ENCODE results near the gene MC1R.
"Not testable (repeated sequence)": the region's sequence is repeated elsewhere in the genome, so short reads cannot be mapped to it uniquely, and the experiment has no call there.

The MC1R gene

DNA sequence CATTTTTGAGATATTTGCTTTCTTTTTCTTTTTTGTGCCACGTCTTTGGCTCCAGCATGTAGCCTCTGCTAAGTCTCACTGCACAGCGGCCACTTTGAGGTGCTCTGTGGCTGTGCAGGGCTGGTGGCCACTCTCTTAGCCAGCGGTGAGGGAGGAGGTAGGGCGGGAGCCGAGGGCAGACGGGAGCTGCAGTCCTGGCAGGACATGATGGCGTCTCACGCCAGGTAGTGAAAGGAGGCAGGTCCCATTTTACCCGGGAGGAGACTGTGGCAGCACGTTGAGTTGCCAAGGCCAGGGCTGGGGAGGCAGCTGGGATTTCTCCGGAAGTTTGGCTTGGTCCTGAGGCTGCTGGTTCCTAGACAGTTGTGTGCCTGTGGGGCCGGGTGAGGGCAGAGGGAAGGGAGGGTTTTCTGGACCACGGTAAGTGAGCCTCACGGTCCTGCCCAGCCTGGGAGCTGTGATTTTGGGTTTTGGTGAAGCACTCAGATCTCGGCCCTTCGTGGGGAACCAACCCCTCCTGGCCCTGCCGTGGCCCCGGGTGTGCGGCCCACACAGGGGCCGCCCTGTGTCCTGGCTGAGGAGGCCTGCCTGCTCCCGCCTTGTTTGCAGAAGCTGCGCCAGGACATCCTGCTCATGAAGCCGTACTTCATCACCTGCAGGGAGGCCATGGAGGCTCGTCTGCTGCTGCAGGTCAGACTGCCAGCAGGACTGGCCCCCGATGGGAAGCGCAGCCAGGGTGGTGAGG lies 44.3 kb downstream of the MC1R start:
- no peak for DNase-seq (ENCODE audit: low read depth)
- TF ChIP-seq, protein P1, sequence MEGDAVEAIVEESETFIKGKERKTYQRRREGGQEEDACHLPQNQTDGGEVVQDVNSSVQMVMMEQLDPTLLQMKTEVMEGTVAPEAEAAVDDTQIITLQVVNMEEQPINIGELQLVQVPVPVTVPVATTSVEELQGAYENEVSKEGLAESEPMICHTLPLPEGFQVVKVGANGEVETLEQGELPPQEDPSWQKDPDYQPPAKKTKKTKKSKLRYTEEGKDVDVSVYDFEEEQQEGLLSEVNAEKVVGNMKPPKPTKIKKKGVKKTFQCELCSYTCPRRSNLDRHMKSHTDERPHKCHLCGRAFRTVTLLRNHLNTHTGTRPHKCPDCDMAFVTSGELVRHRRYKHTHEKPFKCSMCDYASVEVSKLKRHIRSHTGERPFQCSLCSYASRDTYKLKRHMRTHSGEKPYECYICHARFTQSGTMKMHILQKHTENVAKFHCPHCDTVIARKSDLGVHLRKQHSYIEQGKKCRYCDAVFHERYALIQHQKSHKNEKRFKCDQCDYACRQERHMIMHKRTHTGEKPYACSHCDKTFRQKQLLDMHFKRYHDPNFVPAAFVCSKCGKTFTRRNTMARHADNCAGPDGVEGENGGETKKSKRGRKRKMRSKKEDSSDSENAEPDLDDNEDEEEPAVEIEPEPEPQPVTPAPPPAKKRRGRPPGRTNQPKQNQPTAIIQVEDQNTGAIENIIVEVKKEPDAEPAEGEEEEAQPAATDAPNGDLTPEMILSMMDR (IDR thresholded peaks at IDR 0.05; ENCODE audit: insufficient read depth, low read depth, low read length, missing control alignments): no peak
- H3K4me3 ChIP-seq (ENCODE audit: low read depth, low read length): no peak overlapping the region

DNA sequence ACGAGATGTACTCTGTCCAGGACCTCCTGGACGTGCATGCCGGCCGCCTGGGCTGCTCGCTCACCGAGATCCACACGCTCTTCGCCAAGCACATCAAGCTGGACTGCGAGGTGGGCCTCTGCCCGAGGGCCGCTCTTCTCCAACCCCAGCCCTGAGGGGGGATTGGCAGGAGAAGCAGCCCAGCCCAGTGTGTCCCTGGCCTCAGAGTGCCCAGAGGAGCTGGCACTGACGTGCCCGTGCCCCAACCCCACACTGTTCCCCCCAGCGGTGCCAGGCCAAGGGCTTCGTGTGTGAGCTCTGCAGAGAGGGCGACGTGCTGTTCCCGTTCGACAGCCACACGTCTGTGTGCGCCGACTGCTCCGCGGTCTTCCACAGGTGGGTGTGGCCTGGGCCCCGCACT lies 45.5 kb downstream of the MC1R start:
- TF ChIP-seq, protein P1 (IDR thresholded peaks at IDR 0.05; ENCODE audit: insufficient read depth, low read depth, low read length, missing control alignments): no peak
- no peak overlapping the region for H3K4me3 ChIP-seq (ENCODE audit: low read depth, low read length)
- no peak for DNase-seq (ENCODE audit: low read depth)

DNA sequence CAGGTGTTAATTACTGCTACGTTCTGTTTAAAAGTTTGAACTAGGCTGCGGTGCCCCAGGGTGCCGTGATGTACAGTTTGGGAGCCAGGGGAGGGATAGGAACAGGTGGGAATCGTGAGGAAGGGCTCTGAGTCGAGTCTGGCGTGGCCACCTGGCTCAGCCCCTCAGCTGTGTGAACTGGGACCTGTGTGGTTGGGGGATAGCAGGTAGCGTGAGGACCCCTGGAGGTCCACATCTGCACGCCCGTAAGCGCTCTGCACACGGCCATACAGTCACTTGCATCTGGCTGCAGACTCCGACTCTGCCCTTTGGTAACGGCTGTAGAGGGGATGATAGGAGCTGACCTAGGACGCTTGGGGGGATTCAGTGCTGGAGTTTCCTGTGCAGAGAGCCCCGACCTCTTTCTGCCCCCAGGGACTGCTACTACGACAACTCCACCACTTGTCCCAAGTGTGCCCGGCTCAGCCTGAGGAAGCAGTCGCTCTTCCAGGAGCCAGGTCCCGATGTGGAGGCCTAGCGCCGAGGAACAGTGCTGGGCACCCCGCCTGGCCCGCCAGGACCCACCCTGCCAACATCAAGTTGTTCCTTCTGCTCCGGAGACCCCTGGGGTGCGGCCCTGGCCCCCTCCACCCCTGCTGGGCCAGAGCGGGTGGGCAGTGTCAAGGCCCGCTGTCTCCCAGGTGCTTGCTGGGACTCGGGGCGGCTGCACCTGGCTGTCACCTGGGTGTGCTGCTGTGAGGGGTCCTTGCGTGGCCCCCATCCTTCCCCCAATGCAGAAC lies 47.0 kb downstream of the MC1R start:
- DNase-seq (ENCODE audit: low read depth): no peak
- TF ChIP-seq, protein P1 (IDR thresholded peaks at IDR 0.05; ENCODE audit: insufficient read depth, low read depth, low read length, missing control alignments): no peak
- H3K4me3 ChIP-seq (ENCODE audit: low read depth, low read length): no peak overlapping the region

DNA sequence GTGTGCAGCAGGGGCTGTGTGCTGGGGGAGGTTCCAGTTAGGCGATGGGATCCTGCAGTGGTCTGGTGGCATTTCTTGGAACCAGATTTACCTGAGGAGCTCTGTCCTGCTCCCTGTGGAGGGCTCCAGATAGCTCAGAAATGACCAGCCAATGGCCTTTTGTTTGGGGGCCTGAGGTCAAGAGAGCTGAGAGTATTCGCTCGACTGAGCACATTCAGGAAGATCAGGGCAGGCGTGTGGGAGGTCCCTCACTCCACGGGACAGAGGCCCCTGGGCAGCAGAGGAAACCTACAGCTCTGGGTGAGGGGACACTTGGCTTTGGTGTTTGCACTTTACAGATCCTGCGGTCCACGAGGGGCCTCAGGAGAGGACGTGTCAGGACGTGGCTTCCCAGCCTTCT lies 48.1 kb downstream of the MC1R start:
- TF ChIP-seq, protein P1 (IDR thresholded peaks at IDR 0.05; ENCODE audit: insufficient read depth, low read depth, low read length, missing control alignments): no peak
- no peak overlapping the region for H3K4me3 ChIP-seq (ENCODE audit: low read depth, low read length)

DNA sequence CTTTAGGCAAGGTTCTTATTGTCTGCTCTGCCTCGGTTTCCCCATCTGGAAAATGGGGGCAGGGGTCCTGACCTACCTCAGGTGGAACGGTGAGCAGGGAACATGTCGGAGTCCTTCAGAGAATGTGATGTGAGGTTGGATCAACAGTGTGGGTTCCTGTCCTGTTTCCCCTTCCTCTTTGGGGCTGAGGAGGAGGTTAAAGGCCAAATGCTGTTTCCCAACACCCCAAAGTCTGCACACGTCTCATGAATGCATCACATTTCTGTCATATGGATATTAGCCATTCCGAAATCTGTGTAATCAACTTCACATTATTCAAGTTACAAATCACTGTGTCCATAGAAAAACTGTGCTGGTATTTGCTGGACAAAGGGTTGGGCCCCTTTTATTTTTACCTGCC lies 48.8 kb downstream of the MC1R start:
- not testable (repeated sequence) for DNase-seq (ENCODE audit: low read depth); H3K4me3 ChIP-seq (ENCODE audit: low read depth, low read length)

More for the DNA sequence above, 48.1 kb downstream of the MC1R start:
- no peak for DNase-seq (ENCODE audit: low read depth)

DNA sequence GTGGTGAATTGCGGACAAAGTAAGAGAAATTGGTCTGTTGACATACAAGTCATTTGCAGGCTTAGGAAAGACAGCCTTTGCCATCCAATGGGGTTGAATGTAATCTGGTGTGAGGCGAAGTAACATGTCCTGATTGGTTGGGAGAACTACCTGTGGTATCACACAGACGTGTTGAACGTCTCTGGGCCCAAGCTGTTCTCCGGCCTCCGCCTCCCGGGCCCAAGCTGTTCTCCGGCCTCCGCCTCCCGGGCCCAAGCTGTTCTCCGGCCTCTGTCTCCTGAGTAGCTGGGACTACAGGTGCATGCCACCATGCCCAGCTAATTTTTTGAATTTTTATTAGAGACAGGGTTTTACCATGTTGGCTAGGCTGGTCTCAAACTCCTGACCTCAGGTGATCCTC lies 49.4 kb downstream of the MC1R start:
- DNase-seq (ENCODE audit: low read depth): not testable (repeated sequence)

DNA sequence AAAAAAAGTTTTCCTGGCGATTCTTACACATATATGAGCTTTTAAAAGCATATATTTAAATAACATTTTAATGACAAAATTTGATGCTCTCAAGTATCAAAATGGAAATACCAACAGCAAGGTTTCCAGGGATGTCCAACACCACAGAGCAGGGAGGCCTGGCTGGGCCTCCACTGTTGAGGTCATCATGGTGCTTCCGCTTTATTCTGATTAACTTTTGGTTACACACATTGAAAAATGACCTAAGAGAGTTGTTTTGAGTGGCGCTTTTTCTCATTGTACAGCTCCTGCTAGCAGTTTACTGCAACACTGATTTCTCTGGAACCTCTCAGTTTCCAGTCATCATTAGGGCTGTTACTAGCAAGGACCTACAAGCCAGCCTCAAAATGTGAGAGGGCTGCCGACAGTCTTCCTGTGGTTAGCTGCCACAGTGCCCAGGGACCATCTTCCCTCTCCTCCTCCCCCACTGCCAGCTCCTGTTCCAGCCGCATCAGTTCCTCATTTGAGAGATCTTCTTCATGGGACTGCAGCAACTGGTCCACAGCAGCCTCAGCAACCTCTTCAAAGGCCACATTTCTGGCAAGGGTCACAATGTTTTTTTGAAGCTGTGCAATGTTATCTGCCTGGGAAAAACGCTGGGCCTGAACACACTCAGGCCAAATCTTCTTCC lies 51.2 kb downstream of the MC1R start:
- DNase-seq (ENCODE audit: low read depth): no peak
- TF ChIP-seq, protein P1 (IDR thresholded peaks at IDR 0.05; ENCODE audit: insufficient read depth, low read depth, low read length, missing control alignments): no peak
- no peak overlapping the region for H3K4me3 ChIP-seq (ENCODE audit: low read depth, low read length)

More for the DNA sequence above, 49.4 kb downstream of the MC1R start:
- not testable (repeated sequence) for H3K4me3 ChIP-seq (ENCODE audit: low read depth, low read length)
